22Rv1 (cell line): ENCODE results near the gene LRRTM2.

Source experiments
- CTCF ChIP-seq: fragments of 450-650 bp; IDR thresholded peaks from 2 replicates; pipeline ENCODE4 v1.5.1; 2017; ENCODE audit warnings: mild to moderate bottlenecking
- ZFX ChIP-seq: fragments of 450-650 bp; IDR thresholded peaks from 2 replicates; pipeline ENCODE4 v1.6.1; 2017; ENCODE audit warnings: antibody characterized with exemption, borderline replicate concordance

- TF ChIP-seq CTCF = no peak
- TF ChIP-seq ZFX = no peak
These were observed 25.7 kb downstream of the LRRTM2 start for GRCh38 chr5:138849439-138849838.
